ENCODE results near the gene MRTFA. TPM values are rescaled to one million over a fixed set of nuclear protein-coding genes. Genes with fewer than 3 reads are reported as not detected.

The MRTFA gene
- total and polyA plus RNA-seq, 2 of the 13 experiments (the other 11 are each of a cell fraction or from before 2014, with no cell fraction given), result 2.4 to 8.2 TPM

DNA sequence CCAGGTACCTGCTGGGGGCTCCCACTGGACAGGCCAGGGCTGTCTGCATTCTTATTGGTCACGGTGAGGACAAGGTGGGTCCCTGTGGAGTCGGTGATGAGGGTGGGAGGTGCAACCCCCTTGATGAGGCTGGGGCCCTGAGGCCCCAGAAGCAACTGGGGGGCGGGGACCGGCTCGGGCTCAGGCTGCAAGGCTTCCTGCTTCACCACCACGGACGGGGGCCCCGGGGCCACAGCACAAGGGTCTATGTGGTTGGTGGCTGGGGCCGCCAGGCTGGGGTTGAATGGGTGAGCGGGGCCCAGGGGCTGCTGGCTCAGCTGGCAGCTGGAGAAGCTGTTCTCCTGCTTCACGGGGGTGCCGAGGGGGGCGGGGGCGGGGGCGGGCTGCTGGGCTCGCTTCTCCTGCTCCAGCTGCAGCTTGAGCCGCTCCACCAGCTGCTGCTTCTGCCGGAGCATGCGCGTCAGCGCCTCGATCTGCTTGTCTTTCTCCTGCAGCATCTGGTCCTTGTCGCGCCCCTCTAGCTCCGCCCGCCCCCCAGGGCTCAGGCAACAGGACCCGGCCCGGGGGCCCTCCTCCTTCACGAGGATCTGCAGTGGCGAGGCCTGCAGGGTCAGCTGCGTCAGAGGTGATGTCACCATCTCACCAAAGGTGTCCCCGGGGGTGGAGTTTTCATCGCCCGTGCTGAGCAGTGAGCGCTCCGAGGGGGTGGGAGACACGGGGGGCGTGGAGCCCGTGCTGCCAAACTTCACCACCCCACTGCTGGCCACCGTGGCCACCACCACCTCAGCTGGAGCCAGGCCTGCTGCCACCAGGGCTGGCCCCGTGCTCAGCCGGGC is 217.9 kb downstream of the MRTFA start:
- Histone ChIP-seq H3K79me2 (ENCODE audit: insufficient read depth, low read length) (no peaks in the 10 kb centered on the region), H3K4me3 (replicated peaks in 1 of 3; ENCODE audit: insufficient read depth in 1 of 3, low read depth in 2 of 3, low read length in 3 of 3) (no peak overlapping the region), H4K20me1 (ENCODE audit: insufficient read depth, low read length) (no peaks in the 10 kb centered on the region), H3K4me1 (ENCODE audit: insufficient read depth, low read length) (no peaks in the 10 kb centered on the region), H3K27ac (ENCODE audit: extremely low read length, insufficient read depth, low read length) (no peak overlapping the region), H3K36me3 (replicated peaks in 1 of 2; ENCODE audit: control insufficient read depth in 1 of 2, insufficient read depth in 2 of 2, low read length in 2 of 2) (peaks cover 32 to 65% of the 10 kb centered on the region in 2 experiments; a peak in 4 of 5 replicates), H2AFZ (ENCODE audit: low read length) (no peak overlapping the region), H3K9me3 (ENCODE audit: low read length) (no peaks in the 10 kb centered on the region), H3K4me2 (ENCODE audit: low read depth, low read length) (no peak overlapping the region), H3K9ac (ENCODE audit: insufficient read depth, low read depth, low read length) (no peak overlapping the region), H3K27me3 (ENCODE audit: control insufficient read depth in 1 of 2, insufficient read depth in 2 of 2, low read length in 2 of 2) (no peaks in the 10 kb centered on the region)
- FAIRE-seq (no peak), ATAC-seq (no peak), DNase-seq (ENCODE audit: low spot score) (no peak)
- in situ Hi-C loops (cut with HindIII; ENCODE audit: extremely low pct_ligation_motif_present, low pct_unique_long_range_greater_than_20kb), result no loop called here
- BruUV-seq (replicated peaks), result no TSS peak
- over 99% methylated on average over 23 of the region's 42 CpGs for WGBS (ENCODE audit: low lambda C conversion rate)
- intact Hi-C loops (cut with micrococcal nuclease; ENCODE audit: unreplicated experiment), result no loop called here
- no peak for TF ChIP-seq MEIS2 (CRISPR knock-in tag; IDR thresholded peaks at IDR 0.05)
- TF ChIP-seq, protein P1, sequence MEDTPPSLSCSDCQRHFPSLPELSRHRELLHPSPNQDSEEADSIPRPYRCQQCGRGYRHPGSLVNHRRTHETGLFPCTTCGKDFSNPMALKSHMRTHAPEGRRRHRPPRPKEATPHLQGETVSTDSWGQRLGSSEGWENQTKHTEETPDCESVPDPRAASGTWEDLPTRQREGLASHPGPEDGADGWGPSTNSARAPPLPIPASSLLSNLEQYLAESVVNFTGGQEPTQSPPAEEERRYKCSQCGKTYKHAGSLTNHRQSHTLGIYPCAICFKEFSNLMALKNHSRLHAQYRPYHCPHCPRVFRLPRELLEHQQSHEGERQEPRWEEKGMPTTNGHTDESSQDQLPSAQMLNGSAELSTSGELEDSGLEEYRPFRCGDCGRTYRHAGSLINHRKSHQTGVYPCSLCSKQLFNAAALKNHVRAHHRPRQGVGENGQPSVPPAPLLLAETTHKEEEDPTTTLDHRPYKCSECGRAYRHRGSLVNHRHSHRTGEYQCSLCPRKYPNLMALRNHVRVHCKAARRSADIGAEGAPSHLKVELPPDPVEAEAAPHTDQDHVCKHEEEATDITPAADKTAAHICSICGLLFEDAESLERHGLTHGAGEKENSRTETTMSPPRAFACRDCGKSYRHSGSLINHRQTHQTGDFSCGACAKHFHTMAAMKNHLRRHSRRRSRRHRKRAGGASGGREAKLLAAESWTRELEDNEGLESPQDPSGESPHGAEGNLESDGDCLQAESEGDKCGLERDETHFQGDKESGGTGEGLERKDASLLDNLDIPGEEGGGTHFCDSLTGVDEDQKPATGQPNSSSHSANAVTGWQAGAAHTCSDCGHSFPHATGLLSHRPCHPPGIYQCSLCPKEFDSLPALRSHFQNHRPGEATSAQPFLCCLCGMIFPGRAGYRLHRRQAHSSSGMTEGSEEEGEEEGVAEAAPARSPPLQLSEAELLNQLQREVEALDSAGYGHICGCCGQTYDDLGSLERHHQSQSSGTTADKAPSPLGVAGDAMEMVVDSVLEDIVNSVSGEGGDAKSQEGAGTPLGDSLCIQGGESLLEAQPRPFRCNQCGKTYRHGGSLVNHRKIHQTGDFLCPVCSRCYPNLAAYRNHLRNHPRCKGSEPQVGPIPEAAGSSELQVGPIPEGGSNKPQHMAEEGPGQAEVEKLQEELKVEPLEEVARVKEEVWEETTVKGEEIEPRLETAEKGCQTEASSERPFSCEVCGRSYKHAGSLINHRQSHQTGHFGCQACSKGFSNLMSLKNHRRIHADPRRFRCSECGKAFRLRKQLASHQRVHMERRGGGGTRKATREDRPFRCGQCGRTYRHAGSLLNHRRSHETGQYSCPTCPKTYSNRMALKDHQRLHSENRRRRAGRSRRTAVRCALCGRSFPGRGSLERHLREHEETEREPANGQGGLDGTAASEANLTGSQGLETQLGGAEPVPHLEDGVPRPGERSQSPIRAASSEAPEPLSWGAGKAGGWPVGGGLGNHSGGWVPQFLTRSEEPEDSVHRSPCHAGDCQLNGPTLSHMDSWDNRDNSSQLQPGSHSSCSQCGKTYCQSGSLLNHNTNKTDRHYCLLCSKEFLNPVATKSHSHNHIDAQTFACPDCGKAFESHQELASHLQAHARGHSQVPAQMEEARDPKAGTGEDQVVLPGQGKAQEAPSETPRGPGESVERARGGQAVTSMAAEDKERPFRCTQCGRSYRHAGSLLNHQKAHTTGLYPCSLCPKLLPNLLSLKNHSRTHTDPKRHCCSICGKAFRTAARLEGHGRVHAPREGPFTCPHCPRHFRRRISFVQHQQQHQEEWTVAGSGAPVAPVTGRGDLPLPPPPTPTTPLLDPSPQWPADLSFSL (CRISPR knock-in tag; IDR thresholded peaks at IDR 0.05), result no peak
- TF ChIP-seq, protein P2, sequence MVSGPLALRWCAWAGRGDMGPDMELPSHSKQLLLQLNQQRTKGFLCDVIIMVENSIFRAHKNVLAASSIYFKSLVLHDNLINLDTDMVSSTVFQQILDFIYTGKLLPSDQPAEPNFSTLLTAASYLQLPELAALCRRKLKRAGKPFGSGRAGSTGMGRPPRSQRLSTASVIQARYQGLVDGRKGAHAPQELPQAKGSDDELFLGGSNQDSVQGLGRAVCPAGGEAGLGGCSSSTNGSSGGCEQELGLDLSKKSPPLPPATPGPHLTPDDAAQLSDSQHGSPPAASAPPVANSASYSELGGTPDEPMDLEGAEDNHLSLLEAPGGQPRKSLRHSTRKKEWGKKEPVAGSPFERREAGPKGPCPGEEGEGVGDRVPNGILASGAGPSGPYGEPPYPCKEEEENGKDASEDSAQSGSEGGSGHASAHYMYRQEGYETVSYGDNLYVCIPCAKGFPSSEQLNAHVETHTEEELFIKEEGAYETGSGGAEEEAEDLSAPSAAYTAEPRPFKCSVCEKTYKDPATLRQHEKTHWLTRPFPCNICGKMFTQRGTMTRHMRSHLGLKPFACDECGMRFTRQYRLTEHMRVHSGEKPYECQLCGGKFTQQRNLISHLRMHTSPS (CRISPR knock-in tag; IDR thresholded peaks at IDR 0.05; ENCODE audit: low read depth), result no peak
- POLR2A ChIA-PET, result no interaction called here
- CTCF ChIA-PET (ENCODE audit: low intra/inter-chr PET ratio, low total read pairs), result no interaction called here

Data from HepG2 (cell line).